GM18517 (cell line): Measurements from ENCODE around the gene S100A4.
A peak's percentile ranks its signal among the peaks of the same experiment; 100 is the strongest.

Experiments used
- ATAC-seq: cut with Tn5 transposase; IDR thresholded peaks from one replicate; pipeline ENCODE4 v1.9.1; 2021; ENCODE audit warnings: mild to moderate bottlenecking, moderate library complexity; ENCODE audit not compliant: unreplicated experiment

The S100A4 gene

DNA sequence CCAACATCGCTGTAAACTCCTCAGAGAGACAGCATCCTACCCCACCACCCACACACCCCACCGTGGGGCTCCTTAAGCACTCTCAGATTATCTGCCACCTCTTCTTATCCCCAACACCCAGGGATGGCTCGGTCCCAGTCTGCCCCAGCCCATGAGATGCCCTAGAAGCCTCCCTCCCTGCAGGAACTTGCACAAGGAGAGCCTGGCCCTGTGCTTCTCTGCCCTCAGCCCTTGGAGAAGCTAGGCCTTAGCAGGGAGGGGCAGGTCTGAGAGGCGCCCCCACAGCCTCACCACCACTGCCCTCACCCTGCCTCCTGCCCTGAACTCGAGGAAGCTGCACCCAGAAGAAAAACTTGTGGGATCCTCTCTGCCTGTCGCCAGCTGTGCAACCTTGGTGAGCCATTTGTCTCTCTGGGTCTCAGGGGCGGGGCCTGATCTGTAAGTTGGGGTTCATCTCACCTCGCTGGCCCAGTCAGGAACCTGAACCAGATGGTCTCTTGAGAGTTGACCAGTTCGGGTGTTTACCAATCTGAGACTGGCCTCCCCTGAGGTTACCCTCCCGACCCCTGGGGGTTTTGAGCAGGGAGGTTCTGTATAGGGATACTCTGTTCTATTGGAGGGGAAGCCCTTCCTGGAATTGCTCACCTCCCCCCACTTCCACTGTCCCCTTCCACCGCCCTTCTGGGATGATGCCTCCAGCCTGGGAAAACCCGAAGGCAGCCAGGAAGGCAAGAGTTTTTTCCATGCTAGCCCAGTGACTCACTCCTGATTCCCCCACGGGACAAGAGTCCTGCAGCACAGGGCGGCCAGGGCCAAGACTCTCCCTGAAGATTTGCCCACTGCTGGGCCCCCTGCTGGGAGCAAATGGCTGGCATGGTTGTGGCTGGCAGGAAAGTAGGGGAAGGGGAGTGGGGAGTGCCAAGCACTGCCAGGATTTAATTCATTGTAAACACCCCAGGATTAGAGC is 3.4 kb upstream of the S100A4 start, which contains the start of gene S100A3:
TSS of gene S100A3 (minus strand) at position 537 of the 967 bp plus-strand sequence. CDS start 773 bp downstream, outside the sequence.
- ATAC-seq = no peak

GRCh38 chr1:153547560-153548551 is 2.2 kb upstream of the S100A4 start:
- no peak for ATAC-seq

DNA sequence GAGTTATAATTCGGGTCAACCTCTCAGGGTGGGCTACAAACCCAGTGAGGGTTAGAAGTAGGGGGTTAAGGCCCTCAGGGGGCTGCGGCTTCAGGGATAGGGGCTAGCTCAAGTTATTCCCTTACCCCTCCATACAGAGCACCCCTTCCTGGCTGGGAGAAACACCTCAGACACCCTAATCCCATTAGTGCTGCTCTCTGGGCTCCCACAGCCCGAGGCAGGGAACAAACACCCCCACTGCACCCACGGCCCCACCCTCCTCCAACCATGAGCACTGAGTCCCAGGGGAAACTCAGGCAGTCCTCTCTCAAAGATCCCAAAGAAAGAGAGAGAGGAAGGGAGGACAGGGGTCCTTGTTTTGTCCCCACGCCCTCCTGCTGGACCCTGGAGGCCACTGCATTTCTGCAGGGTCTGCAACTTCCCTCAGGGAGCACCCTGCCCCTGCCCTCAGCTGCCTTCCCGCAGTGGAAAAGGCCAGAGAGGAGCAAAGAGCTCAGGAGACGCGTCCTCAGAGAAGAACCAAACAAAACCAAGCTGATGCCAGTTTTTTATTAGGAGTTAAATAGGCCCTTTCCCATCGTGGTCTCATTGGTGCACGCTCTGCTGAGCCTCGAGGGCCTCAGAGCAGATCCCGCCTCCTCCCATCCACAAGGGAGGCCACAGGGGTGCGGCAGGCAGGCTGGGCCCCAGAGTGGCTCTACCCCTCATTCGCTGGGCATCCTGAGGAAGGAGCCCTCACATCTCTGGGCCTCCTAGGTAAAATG is 1.4 kb upstream of the S100A4 start:
- no peak for ATAC-seq

DNA sequence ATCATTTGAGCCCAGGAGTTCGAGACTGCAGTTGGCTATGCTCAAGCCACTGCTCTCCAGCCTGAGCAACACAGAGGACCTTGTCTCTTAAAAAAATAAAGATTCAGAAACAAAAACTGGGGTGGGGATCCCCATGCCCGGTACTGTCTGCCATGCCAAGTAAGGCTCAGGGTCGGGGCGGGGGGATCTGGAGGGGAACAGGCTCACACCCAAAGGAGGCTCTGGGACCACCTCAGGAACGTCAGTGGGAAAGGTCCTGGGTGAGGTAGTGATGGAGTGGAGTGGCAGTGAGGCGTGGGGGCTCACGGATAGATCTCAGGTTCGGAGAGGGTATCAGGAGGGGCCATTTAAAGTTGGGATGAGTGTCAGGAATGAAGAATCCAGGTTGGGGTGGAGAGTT is 765 bp upstream of the S100A4 start:
- ATAC-seq = no peak

- no peak for ATAC-seq
Measured at GRCh38 chr1:153544453-153545066, 1.0 kb downstream of the S100A4 start.

- ATAC-seq = no peak
Measured at GRCh38 chr1:153543736-153544135, 1.9 kb downstream of the S100A4 start.

- no peak for ATAC-seq
Measured at GRCh38 chr1:153542956-153543711, 2.5 kb downstream of the S100A4 start.

DNA sequence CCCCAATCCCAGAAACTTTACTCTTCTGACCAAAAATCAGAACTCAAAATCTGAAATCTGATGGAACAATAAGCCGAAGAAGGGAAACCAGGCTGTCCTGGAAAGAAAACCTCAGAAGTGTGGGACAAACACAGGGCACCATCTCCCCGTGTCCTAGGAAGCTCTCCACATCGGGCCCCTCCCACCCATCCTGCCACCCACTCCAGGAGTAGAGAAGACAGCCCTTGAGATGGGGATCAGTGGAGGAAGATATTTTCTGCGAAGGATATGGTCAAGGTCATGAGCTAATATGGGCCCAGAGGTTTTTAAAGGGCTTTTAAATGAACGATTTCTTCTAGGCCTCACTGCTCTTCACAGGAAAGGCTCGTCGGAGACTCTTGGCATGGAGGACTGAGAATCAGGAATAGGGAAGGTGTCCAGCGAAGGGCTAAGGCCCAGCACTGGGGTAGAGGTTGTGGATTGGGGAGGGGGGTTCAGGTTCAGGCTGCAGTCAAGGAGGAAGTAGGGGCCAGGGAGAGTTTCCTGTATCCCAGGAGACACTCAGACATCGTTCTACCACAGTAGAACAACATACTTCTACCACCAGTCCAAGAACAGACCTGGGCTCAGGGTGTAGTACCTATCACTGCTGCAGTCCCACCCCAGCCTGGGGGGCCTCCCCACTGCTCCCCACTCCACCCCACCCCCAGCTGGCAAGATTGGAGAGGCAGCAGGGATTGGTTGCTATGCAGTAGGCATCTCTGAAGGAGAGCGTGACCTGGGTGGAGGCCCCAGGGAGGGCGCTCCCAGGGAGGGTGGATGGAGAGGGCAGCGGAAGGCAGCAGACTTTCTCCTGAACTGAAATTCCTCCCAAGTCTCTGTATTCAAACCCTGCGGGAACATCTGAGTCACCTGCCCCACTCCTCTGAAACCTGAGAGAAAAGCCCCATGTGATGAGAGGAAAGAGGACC is 3.7 kb downstream of the S100A4 start:
- ATAC-seq = no peak

GRCh38 chr1:153540394-153541361 is 4.9 kb downstream of the S100A4 start, which contains the start of gene S100A5:
Gene S100A5 (minus strand): TSS chr1:153540934. CDS start chr1:153540191, 743 bp downstream.
- ATAC-seq = no peak

DNA sequence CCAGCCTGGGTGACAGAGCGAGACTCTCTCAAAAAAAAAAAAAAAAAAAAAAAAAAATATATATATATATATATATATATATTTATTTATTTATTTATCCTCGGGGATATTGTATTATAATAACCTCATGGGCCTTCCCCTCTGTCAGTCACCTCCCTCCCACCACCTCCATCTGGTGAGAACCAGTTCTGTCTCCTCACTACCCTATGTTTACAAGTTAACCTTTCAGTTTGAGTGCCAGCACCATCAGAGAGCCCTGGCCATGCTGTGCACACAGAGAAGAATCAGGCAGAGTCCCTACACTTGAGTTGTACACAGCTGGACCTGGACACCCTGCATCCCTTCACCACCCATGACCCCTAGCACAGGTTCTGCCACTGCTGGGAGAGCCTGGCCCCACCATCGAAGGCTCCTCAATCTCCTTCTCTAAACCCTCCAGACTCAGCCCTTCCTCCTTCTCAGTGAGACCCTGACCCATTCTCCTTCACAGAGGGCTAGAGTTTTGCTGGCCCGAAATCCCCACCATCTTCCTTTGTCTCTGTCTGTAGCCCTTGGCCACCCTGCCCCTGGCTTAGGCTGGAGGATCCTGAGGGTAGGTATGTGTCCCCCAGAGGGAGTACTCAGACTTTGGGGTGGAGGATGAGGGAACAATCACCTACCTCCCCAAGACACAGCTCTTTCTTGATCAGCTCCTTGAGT is 6.1 kb downstream of the S100A4 start:
- no peak for ATAC-seq

GRCh38 chr1:153538315-153538821 is 7.2 kb downstream of the S100A4 start:
- ATAC-seq = no peak

DNA sequence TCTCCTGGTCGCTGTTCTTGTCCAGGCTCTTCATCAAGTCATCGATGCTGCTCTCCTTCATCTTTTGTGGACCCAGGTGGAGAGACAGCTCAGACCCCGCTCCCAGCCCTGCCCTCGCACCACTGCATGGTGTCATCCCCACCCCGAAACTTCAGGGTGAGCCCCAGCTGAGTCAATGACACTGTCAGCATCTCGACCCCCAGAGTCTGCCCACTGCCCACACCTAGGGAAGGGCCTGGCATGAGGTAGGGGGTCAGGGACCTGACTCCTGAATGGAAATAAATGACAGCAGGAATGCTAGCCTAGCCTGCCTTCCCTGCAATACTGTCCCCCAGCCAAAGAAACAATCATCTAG is 8.3 kb downstream of the S100A4 start:
- no peak for ATAC-seq

DNA sequence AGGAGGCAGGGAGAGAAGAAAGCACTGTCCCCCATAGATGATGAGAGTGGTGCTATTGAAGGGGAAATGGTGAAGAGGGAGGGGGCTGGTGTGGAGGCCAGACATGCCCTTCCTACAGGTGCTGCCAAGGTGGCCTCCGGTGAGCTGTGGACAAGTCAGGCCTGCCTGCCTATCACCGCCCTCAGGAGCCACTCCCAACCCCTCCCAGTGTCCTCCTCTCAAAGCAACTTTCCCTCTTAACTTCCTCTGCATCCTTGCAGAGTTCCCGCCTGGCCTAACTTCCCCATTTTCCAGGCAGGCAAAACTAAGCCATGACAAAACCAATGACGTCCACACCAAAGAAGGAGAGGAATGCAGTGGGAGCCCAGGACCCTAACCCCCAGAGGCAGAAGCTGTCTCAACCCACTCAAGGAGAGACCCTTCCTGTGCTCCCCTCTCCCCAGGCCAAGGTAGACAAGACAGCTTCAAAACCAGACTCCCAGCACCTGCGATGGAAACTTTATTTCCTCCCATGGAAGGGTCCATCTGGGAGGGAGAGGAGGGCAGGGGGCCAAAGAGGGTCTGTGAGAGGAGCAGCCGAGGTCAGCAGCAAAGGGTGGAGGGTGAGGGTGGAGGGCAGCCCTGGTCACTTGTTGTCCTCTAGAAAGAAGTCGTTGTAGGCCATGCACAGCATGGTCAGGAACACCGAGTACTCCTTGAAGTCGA is 8.8 kb downstream of the S100A4 start:
- ATAC-seq = no peak

GRCh38 chr1:153536012-153536670 is 9.5 kb downstream of the S100A4 start:
- ATAC-seq = peak; percentile 54
